Right atrium auricular region (tissue), 2 donors: ENCODE data around the gene INPP5A. TPM values are rescaled to one million over a fixed set of nuclear protein-coding genes. Genes with fewer than 3 reads are reported as not detected.

Experiments used
- DNase-seq: peaks from one replicate; pipeline ENCODE4 v3.0.0-alpha.2; 2019; ENCODE audit warnings: low spot score
- H3K27ac ChIP-seq, 2 donors: fragments of 200-600 bp; sonication (generic); 1 replicate in 1 of 2; 2 replicates in 1 of 2; pipeline ENCODE4 v1.5.1; 2016 to 2019
- H3K27me3 ChIP-seq, 2 donors: fragments of 200-600 bp; sonication (generic); one replicate each; pipeline versions ENCODE4 v1.5.1 to v1.6.0; 2017 to 2019
- H3K36me3 ChIP-seq: fragments of 200-600 bp; sonication (generic); one replicate; pipeline ENCODE4 v1.5.1; 2016
- H3K4me1 ChIP-seq, 2 donors: fragments of 200-600 bp; sonication (generic); one replicate each; pipeline versions ENCODE4 v1.5.1 to v1.6.0; 2017 to 2019
- H3K4me3 ChIP-seq, 2 donors: fragments of 200-600 bp; sonication (generic); 1 replicate in 1 of 2; 2 replicates in 1 of 2; pipeline ENCODE4 v1.5.1; 2017 to 2019; ENCODE audit warnings: mild to moderate bottlenecking in 1 of 2, moderate library complexity in 1 of 2
- H3K9me3 ChIP-seq, 2 donors: fragments of 200-600 bp; sonication (generic); one replicate each; pipeline ENCODE4 v1.5.1; 2019
- CTCF ChIP-seq, 2 donors: fragments of 200-600 bp; sonication (generic); IDR thresholded peaks; one replicate each; pipeline ENCODE4 v1.5.1; 2019; ENCODE audit warnings: antibody characterized with exemption in 2 of 2
- total RNA-seq, 2 donors: library from RNA; depleted of rRNA; stranded (reverse); fragments of >200 nt; gene quantifications; one replicate each; pipeline ENCODE4 v1.1.0, GENCODE V29; 2016

Gene INPP5A
- total RNA-seq, 2 donors from 2014 or later = 116 to 143 TPM

- no peaks in the 10 kb centered on the region for H3K4me1 ChIP-seq
- H3K27ac ChIP-seq = no peak overlapping the region
- TF ChIP-seq CTCF (IDR thresholded peaks at IDR 0.05) = no peak
- no peak overlapping the region for H3K4me3 ChIP-seq
- H3K9me3 ChIP-seq = no peaks in the 10 kb centered on the region
- H3K27me3 ChIP-seq = no peaks in the 10 kb centered on the region
- DNase-seq = no peak
- peaks cover 8% of the 10 kb centered on the region for H3K36me3 ChIP-seq
These were observed 191.2 kb downstream of the INPP5A start for GRCh38 chr10:132728741-132729140.

DNA sequence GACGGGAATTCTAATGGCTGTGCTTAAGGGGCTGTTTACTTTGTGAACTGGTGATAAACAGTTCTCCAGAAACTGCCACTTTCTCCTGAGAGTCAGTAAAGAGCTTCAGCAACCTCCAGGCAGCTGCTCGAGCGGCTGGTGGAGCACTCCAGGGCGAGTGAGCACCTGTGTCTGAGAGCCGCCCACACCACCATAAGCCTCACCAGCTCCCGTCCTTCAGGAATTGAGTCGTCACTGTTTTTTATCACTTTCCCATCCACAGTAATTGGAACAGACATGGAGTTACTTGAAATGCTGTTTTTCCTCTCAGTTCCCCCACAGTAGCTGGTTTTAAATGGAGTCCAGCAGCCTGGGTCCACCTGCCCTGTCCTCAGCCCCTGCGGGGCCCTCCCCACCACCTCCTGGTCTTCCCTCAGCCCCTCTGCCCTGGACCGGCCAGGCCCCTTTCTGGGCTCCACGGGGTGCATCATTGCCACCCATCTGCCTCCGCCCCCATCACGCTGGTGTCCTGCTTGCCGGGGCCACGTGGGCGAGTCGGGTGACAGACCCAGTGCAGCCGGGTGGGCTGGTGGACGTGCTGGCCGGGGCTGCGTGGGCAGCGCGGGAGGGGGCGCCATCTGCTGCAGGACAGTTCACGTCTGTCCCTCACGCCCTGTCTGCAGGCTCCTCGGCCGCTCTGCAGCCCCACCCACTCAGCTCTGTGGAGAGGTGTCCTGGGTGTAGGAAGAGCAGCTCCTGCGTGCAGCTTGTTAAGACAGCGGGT is 192.4 kb downstream of the INPP5A start:
- H3K36me3 ChIP-seq = peaks cover 8% of the 10 kb centered on the region

DNA sequence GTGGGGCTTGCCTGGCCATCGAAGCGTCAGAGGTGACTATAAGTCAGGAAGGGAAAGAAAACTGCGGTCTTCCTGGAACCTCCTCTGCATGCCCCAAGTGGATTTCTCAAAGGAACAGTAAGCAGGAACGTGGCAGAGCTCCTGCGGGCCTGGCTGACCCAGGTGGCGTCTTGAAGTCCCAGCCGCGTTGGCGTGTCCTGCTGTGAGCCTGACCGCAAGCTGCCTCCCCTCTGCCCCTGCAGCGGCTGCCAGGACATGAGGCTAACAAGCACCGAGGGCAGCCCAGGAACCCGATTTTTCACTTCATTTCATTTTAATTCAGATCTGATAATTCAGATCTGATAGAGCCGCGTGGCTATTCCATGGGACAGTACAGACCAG is 193.0 kb downstream of the INPP5A start:
- H3K4me1 ChIP-seq = no peaks in the 10 kb centered on the region
- no peak overlapping the region for H3K27ac ChIP-seq
- no peaks in the 10 kb centered on the region for H3K27me3 ChIP-seq
- H3K4me3 ChIP-seq = no peak overlapping the region
- no peak for DNase-seq
- no peak for TF ChIP-seq CTCF (IDR thresholded peaks at IDR 0.05)
- no peaks in the 10 kb centered on the region for H3K9me3 ChIP-seq
- H3K36me3 ChIP-seq = peaks cover 8% of the 10 kb centered on the region

More for the DNA sequence above, 192.4 kb downstream of the INPP5A start:
- H3K4me1 ChIP-seq = no peaks in the 10 kb centered on the region
- no peaks in the 10 kb centered on the region for H3K27me3 ChIP-seq
- no peak overlapping the region for H3K4me3 ChIP-seq
- no peak overlapping the region for H3K27ac ChIP-seq
- TF ChIP-seq CTCF (IDR thresholded peaks at IDR 0.05) = no peak
- no peaks in the 10 kb centered on the region for H3K9me3 ChIP-seq
- DNase-seq = no peak

DNA sequence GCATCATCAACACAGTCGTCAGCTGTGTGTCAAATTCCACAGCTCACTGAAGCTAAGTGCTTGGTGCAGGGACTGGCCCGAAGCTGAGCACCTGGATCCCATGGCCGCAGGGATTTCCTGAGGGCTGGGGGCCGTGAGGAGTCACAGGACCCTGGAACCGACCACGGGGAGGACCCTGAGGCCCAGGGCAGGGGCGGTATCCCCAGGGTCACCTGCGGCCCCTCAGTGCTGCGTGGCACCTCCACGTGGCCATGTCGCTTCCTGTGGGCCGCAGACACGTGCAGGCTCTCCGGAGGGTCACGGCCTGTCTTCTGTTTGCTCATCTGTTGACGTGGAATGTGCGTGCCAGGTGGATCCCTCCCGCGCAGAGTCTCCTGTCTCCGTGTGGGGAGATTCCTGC is 194.9 kb downstream of the INPP5A start:
- H3K36me3 ChIP-seq = no peaks in the 10 kb centered on the region
- no peaks in the 10 kb centered on the region for H3K9me3 ChIP-seq
- H3K27ac ChIP-seq = no peak overlapping the region
- TF ChIP-seq CTCF (IDR thresholded peaks at IDR 0.05) = no peak
- H3K4me1 ChIP-seq = no peaks in the 10 kb centered on the region
- H3K27me3 ChIP-seq = no peaks in the 10 kb centered on the region
- no peak overlapping the region for H3K4me3 ChIP-seq
- DNase-seq = no peak

- H3K9me3 ChIP-seq = no peaks in the 10 kb centered on the region
- DNase-seq = no peak
- H3K36me3 ChIP-seq = no peaks in the 10 kb centered on the region
- H3K27ac ChIP-seq = no peak overlapping the region
- H3K27me3 ChIP-seq = no peaks in the 10 kb centered on the region
- H3K4me1 ChIP-seq = no peaks in the 10 kb centered on the region
- TF ChIP-seq CTCF (IDR thresholded peaks at IDR 0.05) = no peak
- no peak overlapping the region for H3K4me3 ChIP-seq
These were observed 196.3 kb downstream of the INPP5A start for GRCh38 chr10:132733926-132734325.

GRCh38 chr10:132735341-132735775 is 197.8 kb downstream of the INPP5A start:
- no peaks in the 10 kb centered on the region for H3K36me3 ChIP-seq
- TF ChIP-seq CTCF (IDR thresholded peaks at IDR 0.05) = no peak
- no peak overlapping the region for H3K4me3 ChIP-seq
- DNase-seq = no peak
- H3K27ac ChIP-seq = no peak overlapping the region
- H3K4me1 ChIP-seq = no peaks in the 10 kb centered on the region
- no peaks in the 10 kb centered on the region for H3K9me3 ChIP-seq
- no peaks in the 10 kb centered on the region for H3K27me3 ChIP-seq
